ENCODE results near the gene PBLD.
"Not testable (repeated sequence)": the region's sequence is repeated elsewhere in the genome, so short reads cannot be mapped to it uniquely, and the experiment has no call there.

The PBLD gene

DNA sequence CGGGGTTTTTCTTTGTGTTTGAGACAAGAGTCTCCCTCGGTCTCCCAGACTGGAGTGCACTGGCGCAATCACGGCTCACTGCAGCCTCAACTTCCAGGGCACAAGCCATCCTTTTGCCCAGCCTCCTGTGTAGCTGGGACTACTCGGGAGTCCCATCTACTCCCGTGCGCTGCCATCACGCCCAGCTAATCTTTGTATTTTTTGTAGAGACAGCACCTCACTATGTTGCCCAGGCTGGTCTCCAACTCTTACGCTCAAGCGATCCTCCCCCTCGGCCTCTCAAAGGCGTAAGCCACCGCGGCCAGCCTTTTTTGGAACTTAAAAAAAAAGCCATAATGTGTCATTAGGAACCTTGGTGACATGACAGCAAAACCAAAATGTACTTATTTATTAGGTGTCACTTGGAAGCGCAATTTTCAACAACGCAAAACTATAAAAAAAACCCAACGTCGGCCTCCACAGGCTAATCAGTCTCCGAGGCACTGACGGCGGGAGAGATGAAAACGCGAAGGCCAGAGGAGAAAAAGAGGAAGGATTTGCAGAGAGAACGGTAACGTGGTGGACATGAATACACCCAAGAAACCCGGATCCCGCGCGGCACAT, 1.8 kb downstream of the PBLD start:
- peak; percentile 26 for DNase-seq

DNA sequence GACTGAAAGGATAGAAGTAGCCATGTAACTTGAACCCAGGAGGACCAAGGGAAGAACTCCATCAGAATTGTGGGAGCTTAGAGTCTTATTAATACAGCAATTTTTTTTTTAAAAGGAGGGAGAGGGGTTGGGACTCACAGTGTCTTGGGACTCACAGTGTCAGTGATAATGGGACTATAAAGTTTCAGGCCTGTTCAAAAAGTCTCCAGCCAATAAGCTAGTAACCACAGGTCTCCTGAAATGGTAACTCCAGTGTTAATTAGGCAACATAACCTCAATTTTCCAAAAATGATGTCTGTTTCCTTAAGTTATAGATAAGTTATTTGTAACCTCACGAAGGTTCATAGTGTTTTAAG, 3.2 kb downstream of the PBLD start:
- DNase-seq, result no peak

DNA sequence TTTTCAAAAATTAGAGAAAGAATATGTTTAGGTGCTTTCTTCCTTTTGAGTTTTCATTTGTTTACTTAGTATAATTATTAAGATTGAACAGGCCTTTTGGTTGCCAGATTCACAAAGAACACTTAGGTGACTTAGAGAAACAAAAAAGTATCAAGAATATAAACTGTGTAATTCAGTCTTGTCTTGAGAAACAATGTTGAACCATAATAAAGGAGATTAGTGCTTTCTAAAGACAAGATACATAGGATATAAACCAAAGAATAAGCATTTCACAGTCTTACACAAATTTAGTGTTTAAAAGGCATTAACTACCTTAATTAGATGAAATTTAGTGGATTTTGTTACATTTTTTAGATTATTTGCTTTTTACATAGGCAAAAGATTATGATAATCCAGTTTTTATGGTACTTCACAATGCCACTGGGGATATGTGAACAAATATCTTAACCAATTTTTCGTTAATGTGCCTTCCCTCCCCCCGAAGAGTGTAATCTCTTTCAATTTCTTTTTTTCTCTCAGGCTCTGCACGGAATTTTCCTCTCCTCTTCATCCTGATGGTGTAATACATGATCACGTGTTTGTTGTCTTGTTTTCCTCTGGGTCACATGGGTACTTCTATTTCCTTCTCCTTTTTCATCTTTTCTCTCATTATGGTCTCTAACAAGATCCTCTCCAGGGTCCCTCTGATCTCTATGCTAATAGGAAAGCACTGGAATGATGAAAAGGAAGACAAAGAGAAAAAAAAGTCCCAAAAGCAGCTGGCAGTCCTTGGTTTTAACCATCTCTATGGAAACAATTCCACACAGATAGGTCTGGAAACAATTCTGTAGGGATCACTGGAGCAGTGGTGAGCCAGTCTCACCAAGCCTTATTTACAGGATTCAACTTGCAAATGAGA, 4.6 kb downstream of the PBLD start:
- DNase-seq, result no peak

DNA sequence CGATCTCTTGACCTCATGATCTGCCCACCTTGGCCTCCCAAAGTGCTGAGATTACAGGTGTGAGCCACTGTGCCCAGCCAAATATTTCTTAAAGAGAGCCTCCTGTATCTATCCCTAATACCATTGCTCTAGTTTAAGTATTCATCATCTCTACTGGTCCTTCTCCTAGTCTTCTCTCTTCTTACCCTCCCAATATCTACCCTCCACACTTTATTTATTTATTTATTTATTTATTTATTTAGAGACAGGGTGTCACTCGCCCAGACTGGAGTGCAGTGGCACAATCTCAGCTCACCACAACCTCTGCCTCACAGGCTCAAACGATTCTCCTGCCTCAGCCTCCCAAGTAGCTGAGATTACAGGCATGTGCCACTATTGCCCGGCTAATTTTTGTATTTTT, 8.3 kb downstream of the PBLD start:
- DNase-seq, result not testable (repeated sequence)

DNA sequence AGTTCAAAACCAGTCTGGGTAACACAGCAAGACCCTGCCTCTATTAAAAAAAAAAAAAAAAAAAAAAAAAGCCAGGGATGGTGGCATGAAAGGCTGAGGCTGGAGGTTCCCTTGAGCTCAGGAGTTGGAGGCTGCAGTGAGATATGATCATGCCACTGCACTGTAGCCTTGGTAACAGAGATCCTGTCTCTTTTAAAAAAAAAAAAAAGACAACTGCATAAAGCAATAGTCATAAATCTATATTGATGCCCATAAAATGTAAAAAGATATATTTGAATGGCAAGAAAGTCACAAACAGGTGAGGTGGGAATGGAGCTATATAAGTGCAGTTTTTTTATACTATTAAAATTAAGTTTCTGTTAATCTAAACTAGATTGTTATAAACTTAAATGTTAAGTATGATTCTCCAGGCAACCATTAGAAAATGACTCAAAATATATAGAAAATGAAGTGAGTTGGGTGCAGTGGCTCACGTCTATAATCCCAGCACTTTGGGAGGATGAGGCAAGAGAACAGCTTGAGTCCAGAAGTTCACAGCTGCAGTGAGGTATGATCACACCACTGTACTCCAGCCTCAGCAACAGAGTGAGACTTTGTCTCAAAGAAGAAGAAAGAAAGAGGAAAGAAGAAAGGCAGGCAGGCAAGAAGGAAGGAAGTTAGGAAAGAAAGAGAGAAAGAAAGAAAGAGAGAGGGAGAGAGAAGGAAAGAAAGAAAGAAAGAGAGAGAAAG, 14.2 kb downstream of the PBLD start:
- no peak for DNase-seq

DNA sequence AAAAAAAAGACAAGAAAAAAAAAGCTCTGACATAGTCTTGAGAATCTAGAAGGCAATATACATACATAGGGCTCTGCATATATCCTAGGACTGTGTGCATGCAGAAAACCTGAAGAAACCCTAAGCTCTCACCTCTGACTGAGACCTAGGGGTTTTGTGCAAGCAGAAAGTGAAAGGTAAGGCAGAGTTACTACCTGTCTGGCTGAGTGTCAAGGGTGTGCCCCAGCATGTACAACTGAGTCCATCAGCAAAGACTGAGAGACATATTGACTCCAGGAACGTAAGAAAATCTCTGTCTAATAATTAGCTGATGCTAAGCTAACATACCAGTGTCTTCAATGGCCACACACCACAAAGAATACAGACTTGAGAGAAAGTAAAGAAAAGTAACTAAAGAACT, 17.1 kb downstream of the PBLD start:
- no peak for DNase-seq

DNA sequence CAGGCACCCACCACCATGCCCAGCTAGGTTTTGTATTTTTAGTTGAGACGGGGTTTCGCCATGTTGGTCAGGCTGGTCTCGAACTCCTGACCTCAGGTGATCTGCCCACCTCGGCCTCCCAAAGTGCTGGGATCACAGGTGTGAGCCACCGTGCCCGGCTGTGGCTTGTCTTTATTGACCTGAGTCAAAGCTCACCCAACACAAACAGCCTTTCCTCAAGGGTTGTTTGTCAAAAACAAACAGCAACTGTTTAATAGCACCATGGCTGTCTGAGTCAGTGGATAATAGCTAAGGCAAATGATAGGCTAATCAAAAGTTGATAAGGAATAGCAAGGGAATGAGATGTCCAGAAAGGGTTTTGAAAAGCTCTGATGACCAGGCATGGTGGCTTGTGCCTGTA, 17.8 kb downstream of the PBLD start:
- DNase-seq, result not testable (repeated sequence)

DNA sequence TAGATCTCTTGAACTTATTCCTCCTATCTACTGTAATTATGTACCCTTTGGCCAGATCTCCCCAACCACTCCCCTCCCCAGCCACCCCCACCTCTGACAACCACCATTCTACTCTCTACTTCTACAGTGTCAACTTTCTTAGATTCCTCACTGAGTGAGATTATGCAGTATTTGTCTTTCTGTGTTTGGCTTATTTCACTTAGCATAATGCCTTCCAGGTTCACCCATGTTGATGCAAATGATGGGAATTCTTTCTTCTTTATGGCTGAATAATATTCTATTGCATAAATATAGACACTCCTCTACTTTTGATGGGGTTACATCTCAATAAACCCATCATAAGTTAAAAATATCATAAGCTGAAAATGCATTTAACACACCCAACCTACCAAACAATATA, 22.2 kb downstream of the PBLD start:
- DNase-seq, result no peak

DNA sequence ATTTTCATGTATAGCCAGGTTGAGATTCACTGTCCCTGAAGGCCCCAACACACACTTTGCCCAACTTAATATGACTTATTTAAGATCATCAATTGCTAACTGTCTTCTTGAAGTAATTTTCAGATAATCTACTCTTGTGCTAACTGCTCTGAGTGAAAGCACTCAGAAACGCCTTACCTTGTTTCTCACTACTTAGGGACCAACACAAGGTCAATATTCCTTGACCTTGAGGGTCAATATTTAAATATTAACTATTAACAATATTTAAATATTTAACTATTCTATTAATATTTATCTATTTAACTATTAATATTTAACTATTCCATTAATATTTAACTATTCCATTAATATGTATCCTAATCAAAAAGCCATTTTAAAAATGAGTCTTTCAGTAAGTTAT, 26.9 kb downstream of the PBLD start:
- DNase-seq, result no peak

DNA sequence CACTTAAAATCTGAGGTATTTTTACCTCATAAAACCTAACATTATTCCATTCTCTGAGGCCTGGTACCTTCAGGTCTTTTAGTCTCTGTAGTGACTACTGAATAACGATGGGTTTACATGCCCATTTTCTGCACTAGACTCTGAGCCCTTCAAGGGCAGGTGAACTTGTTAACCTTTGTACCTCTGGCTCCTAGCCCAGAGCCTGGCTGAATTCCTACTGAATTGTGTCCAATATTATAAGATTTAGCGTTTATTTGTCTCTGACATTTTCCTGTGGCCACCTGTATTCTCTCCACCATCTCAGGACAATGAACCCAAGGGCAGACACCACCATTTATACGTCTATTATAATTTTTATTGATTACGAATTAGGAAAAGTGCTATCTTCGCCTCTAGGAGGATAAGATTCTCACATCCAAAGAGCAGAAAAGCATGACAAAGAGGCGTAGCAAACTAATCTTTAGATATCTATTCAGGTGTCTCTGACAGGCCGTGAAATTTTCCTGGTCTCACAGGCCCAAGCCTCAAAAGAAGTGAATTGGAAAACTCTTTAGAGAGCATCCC, 28.8 kb downstream of the PBLD start:
- no peak for DNase-seq

DNA sequence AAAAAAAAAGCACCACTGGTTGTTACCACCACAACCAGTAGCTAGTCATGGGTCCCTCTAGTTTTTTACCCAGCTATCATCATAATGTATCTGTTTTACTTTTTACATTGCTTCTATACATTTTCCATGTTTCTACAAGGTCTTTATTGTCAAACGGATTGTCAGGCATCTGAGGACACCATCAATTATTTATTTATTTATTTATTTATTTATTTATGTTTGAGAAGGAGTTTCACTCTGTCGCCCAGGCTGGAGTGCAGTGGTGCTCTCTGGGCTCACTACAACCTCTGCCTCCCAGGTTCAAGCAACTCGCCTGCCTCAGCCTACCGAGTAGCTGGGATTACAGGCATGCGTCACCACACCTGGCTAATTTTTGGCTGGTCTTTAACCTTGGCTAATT, 29.9 kb downstream of the PBLD start:
- no peak for DNase-seq

DNA sequence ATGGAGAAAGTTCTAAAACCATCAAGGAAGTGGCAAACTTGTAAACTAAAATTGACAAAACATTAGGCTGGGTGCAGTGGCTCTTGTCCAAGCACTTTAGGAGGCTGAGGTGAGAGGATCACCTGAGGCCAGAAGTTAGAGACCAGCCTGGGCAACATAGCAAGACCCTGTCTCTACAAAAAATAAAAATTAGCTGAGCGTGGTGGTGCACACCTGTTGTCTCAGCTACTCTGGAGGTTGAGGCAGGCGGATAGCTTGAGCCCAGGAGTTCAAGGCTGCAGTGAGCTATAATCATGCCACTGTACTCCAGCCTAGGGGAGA, 30.3 kb downstream of the PBLD start:
- no peak for DNase-seq

DNA sequence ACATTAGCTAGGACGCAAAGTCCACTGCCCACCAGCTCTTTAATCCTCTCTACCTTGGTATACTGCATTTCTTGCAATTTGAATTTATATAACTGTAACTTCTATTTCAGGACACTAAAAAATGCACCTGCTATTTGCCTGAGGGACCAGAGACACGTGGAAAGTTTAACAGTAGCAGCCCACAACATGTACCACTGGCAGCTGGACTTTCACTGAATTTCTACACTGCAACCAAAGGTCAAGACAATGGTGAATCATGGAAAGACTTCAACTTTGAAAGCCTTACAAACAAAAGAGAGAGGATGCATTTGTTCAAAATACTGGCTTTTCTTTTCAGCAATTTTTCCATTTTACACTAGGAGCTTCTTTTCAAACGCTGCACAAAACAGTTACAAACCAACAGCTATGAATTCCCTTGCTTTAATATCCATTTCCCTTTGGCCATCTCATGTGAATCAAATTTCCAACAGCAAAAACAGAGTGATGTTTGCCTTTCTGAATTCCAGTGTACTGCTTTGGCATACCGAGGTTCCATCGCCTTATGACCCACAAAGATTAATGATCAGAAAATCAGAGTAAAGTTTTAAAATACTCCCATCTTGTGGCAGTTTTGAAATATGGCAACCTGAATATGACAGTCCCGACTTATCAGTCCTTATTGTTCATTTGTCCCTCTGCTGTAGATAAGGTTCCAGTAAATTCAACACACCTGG, 30.8 kb downstream of the PBLD start:
- no peak for DNase-seq

DNA sequence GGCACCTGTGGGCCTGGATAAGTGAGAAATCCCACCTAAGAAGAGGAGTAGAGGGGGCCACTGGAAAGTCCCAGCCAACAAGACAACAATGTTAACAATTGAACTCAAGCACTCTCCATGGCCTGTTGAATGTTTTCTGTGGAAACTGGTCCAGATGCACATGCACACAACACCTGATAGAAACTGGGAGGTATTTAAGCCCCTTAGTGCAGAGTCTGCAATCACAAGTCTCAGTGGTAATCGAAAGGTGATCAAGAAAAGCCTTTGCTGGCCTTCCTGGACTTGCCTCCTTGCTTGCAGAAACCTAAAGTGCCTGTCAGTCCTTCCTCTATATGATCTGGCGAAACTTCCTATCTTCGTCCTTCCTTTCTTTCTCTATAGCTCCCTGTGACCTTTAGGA, 31.4 kb downstream of the PBLD start:
- no peak for DNase-seq

DNA sequence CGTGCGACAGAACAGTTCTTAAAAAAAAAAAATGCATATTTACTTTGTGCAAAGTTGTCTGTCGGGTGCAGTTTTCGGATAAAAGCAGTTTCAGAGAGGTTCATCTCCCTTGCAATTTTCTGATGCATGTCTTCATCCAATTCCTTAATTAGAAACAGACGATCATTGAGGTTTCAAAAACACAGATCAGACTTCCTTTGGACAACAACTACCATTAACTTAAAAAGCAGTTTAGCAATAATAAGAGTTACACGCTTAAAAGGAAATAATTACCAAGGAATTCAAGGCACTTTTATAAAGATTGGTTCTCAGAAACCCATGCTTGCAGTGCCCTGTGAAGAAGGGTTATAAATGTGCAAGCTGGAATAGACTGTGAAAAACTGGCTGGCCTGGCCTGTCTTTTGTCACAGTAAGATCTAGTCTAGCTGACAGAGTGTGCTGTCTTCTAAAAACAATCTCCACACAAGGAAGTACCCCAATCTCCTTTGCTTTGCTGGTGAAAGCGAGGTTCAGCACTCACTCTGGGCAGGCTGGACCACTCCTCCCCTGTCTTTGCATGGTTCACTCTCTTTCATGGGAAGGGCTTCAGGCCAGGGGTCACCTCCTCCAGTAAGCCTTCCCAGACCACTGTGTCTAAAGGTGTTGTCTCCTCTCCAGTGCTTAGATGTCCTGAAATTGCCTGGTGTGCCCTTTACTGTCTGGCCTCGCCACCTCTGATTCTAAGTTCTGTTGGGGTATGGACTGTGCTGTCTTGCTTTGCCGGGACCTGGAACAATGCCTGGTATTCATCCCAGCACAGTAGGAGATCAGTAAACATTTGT, 35.7 kb downstream of the PBLD start:
- DNase-seq, result no peak

DNA sequence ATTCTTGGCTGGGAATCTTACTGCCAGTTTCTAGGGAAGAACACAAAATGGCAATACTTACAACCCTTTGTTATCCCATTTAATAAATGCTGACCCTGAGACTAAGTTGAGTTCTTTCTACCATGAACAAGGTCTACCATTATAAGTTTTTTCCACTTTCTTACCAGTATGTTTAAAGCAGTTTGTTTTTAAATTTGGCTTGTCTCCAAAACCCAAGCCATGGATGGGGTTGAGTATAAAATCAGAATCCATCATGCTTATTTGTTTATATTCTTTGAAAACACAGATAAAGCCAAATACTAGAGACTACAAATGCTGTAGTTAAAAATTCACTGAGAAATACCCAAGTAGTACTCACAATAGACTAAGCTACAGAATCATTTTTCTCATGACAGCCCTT, 42.0 kb downstream of the PBLD start:
- DNase-seq, result no peak

DNA sequence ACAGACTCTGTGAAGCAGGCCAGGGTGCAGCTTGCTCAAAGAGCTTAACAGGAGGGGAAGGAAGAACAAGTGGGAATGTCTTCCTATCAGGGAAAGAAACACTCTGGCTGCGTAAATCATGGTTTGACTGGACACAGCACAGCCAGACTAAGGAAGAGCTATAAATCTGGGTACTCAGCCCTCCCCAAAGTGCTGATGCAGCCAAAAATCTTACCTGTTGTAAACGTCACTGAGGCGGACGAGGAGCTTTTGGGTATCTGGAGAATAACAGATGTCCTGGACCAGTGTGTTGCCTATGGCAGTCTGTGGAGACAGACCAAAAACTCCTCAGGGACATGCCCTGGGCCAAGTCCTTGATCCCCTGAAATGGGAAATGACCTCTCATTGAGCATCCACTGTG, 44.0 kb downstream of the PBLD start:
- DNase-seq, result no peak

DNA sequence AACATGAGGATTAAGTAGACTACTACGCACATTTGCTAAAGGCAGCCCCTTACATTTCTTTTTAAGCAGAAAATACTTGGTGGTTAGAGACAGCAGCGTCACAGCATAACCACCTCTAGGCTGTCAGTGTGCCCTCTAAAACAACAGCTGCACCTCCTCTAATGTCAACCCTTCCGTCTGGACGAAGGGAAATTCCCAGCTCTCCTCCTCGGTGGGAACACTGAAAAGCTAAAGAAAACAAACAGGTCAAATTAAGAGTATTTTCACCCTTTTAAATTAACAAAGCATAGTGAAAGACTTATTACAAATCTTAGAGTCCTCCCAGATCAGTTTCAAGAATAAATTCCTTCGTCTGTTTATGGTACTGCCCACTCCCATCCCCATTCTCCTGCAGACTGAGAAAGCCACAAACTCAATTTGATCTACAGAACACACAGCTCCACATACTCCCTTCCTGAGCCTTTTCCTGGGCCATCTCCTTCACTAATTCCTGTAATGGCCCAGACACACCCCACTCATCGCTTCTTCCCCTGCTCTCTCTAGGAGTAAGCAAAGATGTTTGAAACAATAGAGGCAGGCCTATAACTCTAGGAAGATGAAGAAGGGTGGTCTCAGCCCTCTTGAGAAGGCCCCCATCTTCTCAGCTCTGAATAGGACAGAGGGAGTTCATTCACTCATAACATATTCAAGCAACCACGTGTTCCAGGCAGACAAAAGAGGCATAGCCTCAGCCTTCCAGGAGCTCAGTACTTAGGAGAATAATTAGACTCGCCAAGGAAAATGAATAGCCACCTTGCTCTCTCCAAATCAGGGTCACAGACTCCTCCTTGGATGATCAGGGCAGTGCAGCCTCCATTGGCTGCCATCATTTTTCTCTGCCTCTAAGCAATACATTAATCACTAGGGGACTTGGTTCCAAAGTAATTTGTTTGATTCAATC, 48.4 kb downstream of the PBLD start:
- no peak for DNase-seq

DNA sequence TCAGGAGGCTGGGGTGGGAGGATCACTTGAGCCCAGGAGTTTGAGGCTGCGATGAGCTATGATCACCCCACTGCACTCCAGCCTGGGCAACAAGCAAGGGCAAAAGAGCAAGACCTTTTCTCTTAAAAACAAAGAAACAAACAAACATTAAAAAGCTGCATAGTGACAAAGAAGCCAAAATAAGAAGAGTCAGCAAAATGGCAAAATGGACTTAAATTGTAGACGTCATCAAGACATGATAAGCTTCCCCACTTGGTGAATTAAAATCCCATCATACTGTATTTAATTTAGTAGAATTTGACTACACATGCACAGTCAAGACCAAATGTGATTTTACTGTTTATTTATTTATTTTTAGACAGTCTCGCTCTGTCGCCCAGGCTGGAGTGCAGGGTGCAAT, 52.0 kb downstream of the PBLD start:
- no peak for DNase-seq

DNA sequence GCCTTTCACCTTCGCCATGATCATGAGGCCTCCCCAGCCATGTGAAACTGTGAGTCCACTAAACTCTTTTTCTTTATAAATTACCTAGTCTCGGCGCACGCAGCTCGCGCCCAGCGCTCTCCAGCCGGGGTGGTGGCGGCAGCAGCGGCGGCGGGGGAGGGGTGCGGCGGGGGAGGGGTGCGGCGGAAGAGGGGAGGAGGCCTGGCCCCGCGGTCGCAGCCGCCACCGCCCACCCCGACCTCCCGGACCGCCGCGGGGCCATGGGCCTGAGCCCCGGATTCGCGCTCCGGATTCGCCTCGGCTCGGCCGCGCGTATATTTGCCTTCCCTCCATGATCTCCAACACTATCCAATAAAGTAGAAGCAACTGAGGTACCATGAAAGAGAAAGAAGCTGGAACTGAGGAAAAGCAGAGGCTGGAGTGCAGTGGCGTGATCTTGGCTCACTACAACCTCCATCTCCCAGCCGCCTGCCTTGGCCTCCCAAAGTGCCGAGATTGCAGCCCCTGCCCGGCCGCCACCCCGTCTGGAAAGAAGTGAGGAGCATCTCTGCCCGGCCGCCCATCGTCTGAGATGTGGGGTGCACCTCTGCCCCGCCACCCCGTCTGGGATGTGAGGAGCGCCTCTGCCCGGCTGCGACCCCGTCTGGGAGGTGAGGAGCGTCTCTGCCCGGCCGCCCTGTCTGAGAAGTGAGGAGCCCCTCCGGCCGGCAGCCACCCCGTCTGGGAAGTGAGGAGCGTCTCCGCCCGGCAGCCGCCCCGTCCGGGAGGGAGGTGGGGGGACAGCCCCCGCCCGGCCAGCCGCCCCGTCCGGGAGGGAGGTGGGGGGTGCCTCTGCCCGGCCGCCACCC, 53.6 kb downstream of the PBLD start:
- not testable (repeated sequence) for DNase-seq
